ENCODE data around the gene PGS1. TPM values are rescaled to one million over a fixed set of nuclear protein-coding genes. Genes with fewer than 3 reads are reported as not detected.

Gene PGS1
- total RNA-seq, 2 experiments from 2014 or later: 73.3 to 75.0 TPM

DNA sequence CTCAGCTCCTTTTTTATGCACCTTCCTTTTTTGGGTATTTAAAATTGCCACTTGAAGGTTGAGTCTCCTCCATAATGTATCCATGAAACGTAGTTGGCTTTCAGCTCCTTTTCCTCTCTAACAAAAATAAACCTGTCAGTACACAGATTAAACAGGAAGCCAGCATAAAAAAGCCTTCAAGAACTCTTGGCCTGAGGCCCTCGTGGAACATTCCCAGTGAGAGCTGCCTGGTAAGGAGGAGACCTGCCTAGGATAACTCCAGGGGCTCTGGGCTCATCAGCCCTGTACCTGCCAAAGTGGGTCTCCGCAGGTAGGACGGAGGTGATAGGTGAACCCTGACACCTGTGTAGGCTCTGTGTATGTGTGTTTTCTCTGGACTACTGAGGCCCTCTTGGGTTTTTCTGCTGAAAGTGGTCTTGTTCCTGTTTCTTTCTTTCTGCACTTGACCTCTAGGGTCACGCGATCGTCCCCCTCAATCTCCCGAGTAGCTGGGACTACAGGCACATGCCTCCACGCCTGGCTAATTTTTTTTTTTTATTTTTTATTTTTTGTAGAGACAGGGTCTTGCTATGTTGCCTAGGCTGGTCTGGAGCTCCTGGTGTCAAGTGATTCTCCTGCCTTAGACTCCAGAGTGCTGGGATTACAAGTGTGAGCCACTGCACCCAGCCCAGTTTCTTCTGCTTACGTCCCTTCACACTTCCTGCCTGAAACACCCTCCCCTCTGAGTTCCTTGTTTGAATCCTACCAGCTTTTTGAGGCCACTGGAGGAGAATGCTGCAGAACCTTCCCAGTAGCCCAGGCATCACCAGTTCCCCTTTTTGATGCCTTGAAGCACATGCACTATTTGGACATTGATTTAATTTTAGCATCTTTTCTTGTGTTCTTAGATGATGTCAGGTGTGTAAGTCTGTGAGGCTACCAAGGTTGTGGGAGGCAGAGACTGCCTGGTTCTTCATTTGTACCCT lies 9.8 kb downstream of the PGS1 start:
- Mint-ChIP-seq H3K36me3 (ENCODE audit: low read depth) (peaks cover 55% of the 10 kb centered on the region), H3K27me3 (no peaks in the 10 kb centered on the region), H3K9me3 (ENCODE audit: low read depth) (no peaks in the 10 kb centered on the region), H3K4me1 (peaks cover 88% of the 10 kb centered on the region), H3K27ac (peak overlapping the region; percentile 98), H3K4me3 (peak overlapping the region; percentile 66)
- DNase-seq: peak; percentile 24
- ChIA-PET CTCF (interaction anchor here (0.6 to 1.4 kb wide), 7 partner anchors 20 to 132 kb away, joined by 3 to 10 read pairs (median 3); no protein-coding TSS in a partner anchor), POLR2A (interaction anchor here (1.3 kb wide), 1 partner anchor 16 kb away, joined by 3 read pairs; no protein-coding TSS in a partner anchor)
- intact Hi-C loops (cut with DNase I, micrococcal nuclease): no loop called here
- ATAC-seq: no peak

DNA sequence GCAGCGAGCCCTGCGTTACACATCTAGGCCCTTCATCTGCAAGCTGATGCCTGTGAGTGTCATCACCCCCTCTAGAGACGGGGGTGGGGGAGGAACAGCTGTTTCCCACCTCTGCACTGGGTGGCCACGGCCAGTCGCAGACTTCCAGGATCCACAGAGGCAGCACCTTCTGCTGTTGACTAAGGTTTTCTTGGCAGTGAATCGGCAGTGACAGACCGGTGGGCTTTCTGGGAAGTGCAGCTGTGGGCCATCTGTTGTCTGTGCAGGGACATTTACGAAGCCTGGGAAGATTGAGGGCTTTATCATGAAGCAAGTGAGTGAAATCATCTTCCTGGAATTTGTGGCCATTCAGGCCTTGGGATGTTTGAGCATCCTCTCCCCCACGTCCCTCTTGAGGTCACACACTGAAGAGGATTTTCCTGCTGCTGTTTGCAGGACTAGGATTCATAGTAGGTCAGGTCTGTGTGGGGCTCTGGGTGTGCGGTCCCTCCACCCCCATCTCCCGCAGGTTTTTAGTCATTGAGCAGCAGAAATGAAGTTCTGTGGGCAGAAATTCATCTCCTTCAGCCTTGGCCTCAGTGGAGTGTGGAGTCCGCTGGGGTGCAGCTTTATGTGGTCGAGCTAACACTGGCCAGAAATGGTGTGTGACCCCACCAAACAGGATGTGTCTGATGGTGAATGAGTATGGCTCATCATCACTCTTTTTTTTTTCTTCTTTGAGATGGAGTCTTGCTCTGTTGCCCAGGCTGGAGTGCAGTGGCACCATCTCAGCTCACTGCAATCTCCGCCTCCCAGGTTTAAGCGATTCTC lies 12.0 kb downstream of the PGS1 start:
- ChIA-PET POLR2A (interaction anchor here (0.6 to 1.2 kb wide), 2 partner anchors 11 to 432 kb away, joined by 3 to 4 read pairs; no protein-coding TSS in a partner anchor), CTCF (interaction anchor here (0.6 to 1.6 kb wide), 11 partner anchors 11 to 343 kb away, joined by 3 to 6 read pairs (median 3); no protein-coding TSS in a partner anchor)
- intact Hi-C loops (cut with DNase I, micrococcal nuclease): no loop called here
- H3K9me3 Mint-ChIP-seq (ENCODE audit: low read depth): no peaks in the 10 kb centered on the region
- ATAC-seq (no peak), DNase-seq (peak; percentile 24)
- H3K27me3 Mint-ChIP-seq: no peaks in the 10 kb centered on the region
- peak overlapping the region; percentile 64 for H3K27ac Mint-ChIP-seq
- no peak overlapping the region for H3K4me3 Mint-ChIP-seq
- H3K4me1 Mint-ChIP-seq: peaks cover 75% of the 10 kb centered on the region
- peaks cover 56% of the 10 kb centered on the region for H3K36me3 Mint-ChIP-seq (ENCODE audit: low read depth)

DNA sequence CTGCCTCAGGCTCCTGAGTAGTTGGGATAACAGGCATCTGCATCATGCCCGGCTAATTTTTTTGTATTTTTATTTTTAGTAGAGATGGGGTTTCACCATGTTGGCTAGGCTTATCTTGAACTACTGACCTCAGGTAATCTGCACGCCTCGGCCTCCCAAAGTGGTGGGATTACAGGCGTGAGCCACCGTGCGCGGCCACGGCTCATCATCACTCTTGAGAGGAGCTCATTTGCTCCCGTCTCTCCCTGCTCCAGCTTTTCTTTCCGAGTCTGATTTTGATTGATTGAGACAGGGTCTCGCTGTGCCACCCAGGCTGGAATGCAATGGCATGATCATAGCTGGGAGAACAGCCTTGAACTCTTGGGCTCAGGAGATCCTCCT lies 12.6 kb downstream of the PGS1 start:
- no peak overlapping the region for H3K4me3 Mint-ChIP-seq
- intact Hi-C loops (cut with DNase I, micrococcal nuclease): no loop called here
- peak overlapping the region; percentile 73 for H3K27ac Mint-ChIP-seq
- peaks cover 56% of the 10 kb centered on the region for H3K36me3 Mint-ChIP-seq (ENCODE audit: low read depth)
- no peaks in the 10 kb centered on the region for H3K9me3 Mint-ChIP-seq (ENCODE audit: low read depth)
- ChIA-PET CTCF (interaction anchor here (0.9 to 2.5 kb wide), 8 partner anchors 10 to 102 kb away, joined by 3 to 8 read pairs (median 4); no protein-coding TSS in a partner anchor), POLR2A (interaction anchor here (0.6 to 1.2 kb wide), 3 partner anchors 12 to 433 kb away, joined by 3 to 4 read pairs (median 3); no protein-coding TSS in a partner anchor)
- ATAC-seq (no peak), DNase-seq (no peak)
- H3K27me3 Mint-ChIP-seq: no peaks in the 10 kb centered on the region
- H3K4me1 Mint-ChIP-seq: peaks cover 69% of the 10 kb centered on the region

DNA sequence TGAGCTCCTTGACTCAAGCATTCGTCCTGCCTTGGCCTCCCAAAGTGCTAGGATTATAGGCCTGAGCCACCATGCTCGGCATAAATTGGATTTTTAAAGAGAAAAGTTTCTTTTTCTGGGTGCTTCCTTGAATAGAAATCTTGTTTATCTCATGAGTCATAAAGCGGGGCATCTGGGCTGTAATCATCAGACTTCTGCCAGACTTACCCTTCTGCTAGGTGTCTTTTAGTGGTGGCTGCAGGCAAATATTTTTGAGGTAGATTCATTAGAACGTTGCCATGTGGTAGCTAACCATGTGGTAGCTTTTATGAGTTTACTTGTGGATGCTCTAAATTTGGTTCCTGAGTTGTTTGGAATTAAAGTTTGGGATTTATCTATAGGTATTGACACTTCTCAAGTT lies 13.4 kb downstream of the PGS1 start:
- ATAC-seq (no peak), DNase-seq (no peak)
- Mint-ChIP-seq H3K9me3 (ENCODE audit: low read depth) (no peaks in the 10 kb centered on the region), H3K4me3 (no peak overlapping the region), H3K27ac (peak overlapping the region; percentile 73), H3K4me1 (peaks cover 61% of the 10 kb centered on the region), H3K36me3 (ENCODE audit: low read depth) (peaks cover 59% of the 10 kb centered on the region), H3K27me3 (no peaks in the 10 kb centered on the region)
- CTCF ChIA-PET: interaction anchor here (0.8 to 2.5 kb wide), 8 partner anchors 10 to 101 kb away, joined by 3 to 8 read pairs (median 4); no protein-coding TSS in a partner anchor
- POLR2A ChIA-PET: interaction anchor here (0.6 to 0.8 kb wide), 2 partner anchors 169 to 219 kb away, joined by 3 read pairs; no protein-coding TSS in a partner anchor
- intact Hi-C loops (cut with DNase I, micrococcal nuclease): no loop called here

DNA sequence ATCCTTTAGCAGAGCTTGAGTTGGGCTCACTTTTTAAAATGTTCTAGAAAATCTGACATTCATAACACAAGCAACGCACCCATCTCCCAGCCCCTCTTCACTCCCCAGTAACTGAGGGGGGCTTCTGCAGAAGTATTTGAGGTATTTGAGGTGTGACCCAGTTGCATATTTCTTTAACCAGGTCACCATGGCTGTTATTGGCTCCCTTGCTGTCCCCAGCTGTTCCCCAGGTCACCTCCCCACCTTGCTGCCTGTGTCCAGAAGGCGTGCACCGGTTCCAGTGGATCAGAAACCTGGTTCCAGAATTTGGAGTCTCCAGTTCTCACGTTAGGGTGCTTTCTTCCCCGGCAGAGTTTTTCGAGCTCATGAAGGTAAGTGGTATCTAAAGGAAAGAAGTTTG lies 13.8 kb downstream of the PGS1 start:
- Mint-ChIP-seq H3K36me3 (ENCODE audit: low read depth) (peaks cover 63% of the 10 kb centered on the region), H3K9me3 (ENCODE audit: low read depth) (no peaks in the 10 kb centered on the region), H3K4me3 (no peak overlapping the region), H3K4me1 (peaks cover 59% of the 10 kb centered on the region), H3K27ac (peak overlapping the region; percentile 73), H3K27me3 (no peaks in the 10 kb centered on the region)
- ATAC-seq (no peak), DNase-seq (no peak)
- CTCF ChIA-PET: interaction anchor here (0.5 to 2.5 kb wide), 9 partner anchors 9 to 101 kb away, joined by 3 to 8 read pairs (median 3); no protein-coding TSS in a partner anchor
- POLR2A ChIA-PET: interaction anchor here (0.6 kb wide), 1 partner anchor 220 kb away, joined by 3 read pairs; no protein-coding TSS in a partner anchor
- intact Hi-C loops (cut with DNase I, micrococcal nuclease): no loop called here

DNA sequence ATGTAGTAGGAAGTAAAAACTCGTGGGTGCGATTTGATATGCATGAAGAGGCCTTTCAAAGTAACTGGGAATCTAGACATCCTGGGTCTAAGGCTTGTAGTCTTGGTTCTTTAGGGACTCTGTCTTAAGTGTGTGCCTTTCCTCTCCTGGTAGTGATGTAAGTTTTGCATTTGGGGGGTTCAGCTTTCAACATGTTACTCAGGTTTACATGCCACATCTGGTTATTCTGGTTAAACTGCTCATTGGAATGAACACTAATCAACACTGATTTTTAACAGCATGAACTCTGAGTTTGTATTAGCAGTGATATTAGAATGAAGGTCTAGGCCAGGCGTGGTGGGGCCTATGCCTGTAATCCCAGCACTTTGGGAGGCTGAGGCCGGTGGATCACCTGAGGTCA lies 15.1 kb downstream of the PGS1 start:
- intact Hi-C loops (cut with DNase I, micrococcal nuclease): no loop called here
- H3K27ac Mint-ChIP-seq: peak overlapping the region; percentile 67
- DNase-seq: no peak
- ChIA-PET CTCF (interaction anchor here (2.5 kb wide), 1 partner anchor 12 kb away, joined by 8 read pairs; no protein-coding TSS in a partner anchor), POLR2A (no interaction called here)
- no peak overlapping the region for H3K4me3 Mint-ChIP-seq
- H3K36me3 Mint-ChIP-seq (ENCODE audit: low read depth): peaks cover 65% of the 10 kb centered on the region
- ATAC-seq: no peak
- H3K4me1 Mint-ChIP-seq: peaks cover 49% of the 10 kb centered on the region
- no peaks in the 10 kb centered on the region for H3K9me3 Mint-ChIP-seq (ENCODE audit: low read depth)
- no peaks in the 10 kb centered on the region for H3K27me3 Mint-ChIP-seq

DNA sequence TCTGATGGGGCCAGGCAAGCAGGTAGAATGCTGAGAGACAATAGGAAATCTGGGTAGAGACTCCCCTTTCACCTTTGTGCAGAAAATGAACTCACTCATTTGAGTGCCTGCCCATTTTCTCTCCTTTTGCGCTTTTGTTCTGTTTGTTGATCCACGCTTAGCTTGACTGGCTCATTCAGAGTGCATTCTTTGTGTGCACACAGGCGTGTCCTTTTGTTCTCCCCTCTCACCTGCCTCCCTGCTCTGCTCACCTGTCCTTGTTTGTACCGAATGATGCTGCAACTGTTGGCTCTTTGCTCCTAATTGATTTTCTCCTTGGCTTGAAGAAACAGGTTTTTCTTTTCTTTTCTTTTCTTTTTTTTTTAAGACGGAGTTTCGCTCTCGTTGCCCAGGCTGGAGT lies 15.8 kb downstream of the PGS1 start:
- Mint-ChIP-seq H3K4me3 (no peak overlapping the region), H3K27ac (no peak overlapping the region), H3K36me3 (ENCODE audit: low read depth) (peaks cover 69% of the 10 kb centered on the region), H3K4me1 (peaks cover 42% of the 10 kb centered on the region), H3K27me3 (no peaks in the 10 kb centered on the region), H3K9me3 (ENCODE audit: low read depth) (no peaks in the 10 kb centered on the region)
- intact Hi-C loops (cut with DNase I, micrococcal nuclease): no loop called here
- CTCF ChIA-PET: no interaction called here
- POLR2A ChIA-PET: no interaction called here
- ATAC-seq: no peak
- no peak for DNase-seq

DNA sequence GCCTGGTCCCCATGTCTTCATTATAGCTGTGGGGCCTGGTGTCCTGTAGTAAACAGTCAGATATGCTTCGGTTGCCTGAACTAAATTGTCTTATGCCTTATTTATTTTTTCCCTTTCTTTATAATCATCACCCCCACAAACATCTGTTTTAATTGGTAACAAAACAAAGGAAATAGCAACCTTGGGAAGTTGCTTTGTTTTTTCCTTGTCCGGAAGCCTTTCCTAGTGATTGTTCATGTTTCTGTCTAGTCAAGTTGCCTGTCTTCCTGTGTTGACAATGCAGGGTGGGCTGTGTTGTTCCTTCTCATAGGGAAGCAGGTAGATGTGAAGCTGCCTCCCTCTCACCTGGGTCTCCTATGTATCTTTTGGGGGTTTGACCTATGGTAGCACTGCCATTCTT lies 16.7 kb downstream of the PGS1 start:
- no peaks in the 10 kb centered on the region for H3K9me3 Mint-ChIP-seq (ENCODE audit: low read depth)
- peaks cover 76% of the 10 kb centered on the region for H3K36me3 Mint-ChIP-seq (ENCODE audit: low read depth)
- POLR2A ChIA-PET: no interaction called here

DNA sequence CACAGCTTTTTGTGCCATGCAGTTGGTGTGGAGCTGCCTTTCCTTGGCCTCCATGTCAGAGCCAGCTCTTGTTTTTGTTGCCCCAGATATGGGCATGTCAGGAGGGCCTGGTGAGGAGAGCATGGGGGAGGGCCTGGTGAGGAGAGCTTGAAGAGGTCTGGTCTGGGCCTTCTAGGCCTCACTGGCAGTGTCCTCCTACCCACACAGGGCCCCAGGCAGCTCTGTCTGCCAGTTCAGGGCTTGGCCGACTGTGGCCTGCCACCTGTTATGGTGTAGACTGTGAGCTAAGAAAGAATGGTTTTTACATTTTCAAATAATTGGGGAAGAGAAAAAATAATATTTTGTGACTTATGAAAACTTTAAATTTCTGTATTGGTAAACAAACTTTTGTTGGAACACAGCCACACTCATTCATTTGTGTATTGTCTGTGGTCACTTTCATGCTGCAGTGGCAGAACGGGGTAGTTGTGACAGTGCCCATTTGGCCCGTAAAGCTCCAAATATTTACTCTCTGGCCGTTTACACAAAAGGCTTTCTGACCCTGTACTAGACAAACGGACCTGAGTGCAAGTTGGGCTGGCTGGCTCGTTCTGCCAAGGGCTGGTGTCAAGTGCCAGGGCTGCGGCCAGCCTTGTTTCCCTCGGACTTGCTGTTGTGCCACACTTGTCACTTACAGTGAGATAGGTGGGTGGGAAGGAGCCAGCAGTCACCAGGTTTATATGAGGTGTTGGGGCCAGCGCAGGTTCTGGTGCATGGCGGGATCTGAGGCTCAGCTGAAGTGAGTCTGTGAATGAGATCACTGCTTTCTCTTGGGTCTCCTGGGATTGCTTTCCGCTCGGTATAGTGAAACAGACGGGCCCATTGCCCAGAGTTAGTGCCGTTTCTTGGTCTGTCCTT lies 18.2 kb downstream of the PGS1 start:
- no peak overlapping the region for H3K27ac Mint-ChIP-seq
- intact Hi-C loops (cut with DNase I, micrococcal nuclease): no loop called here
- no peaks in the 10 kb centered on the region for H3K9me3 Mint-ChIP-seq (ENCODE audit: low read depth)
- H3K36me3 Mint-ChIP-seq (ENCODE audit: low read depth): peaks cover 79% of the 10 kb centered on the region
- no peak for ATAC-seq
- no peaks in the 10 kb centered on the region for H3K27me3 Mint-ChIP-seq
- ChIA-PET POLR2A (no interaction called here), CTCF (interaction anchor here (0.5 to 1.3 kb wide), 4 partner anchors 14 to 35 kb away, joined by 3 to 6 read pairs (median 4); no protein-coding TSS in a partner anchor)
- DNase-seq: no peak
- peaks cover 19% of the 10 kb centered on the region for H3K4me1 Mint-ChIP-seq
- H3K4me3 Mint-ChIP-seq: no peak overlapping the region

More for the DNA sequence above, 16.7 kb downstream of the PGS1 start:
- intact Hi-C loops (cut with DNase I, micrococcal nuclease): no loop called here
- no peaks in the 10 kb centered on the region for H3K27me3 Mint-ChIP-seq
- DNase-seq (no peak), ATAC-seq (no peak)
- no peak overlapping the region for H3K4me3 Mint-ChIP-seq
- H3K27ac Mint-ChIP-seq: no peak overlapping the region
- peaks cover 34% of the 10 kb centered on the region for H3K4me1 Mint-ChIP-seq
- CTCF ChIA-PET: interaction anchor here (0.7 to 1.3 kb wide), 3 partner anchors 15 to 31 kb away, joined by 4 to 6 read pairs (median 4); no protein-coding TSS in a partner anchor

DNA sequence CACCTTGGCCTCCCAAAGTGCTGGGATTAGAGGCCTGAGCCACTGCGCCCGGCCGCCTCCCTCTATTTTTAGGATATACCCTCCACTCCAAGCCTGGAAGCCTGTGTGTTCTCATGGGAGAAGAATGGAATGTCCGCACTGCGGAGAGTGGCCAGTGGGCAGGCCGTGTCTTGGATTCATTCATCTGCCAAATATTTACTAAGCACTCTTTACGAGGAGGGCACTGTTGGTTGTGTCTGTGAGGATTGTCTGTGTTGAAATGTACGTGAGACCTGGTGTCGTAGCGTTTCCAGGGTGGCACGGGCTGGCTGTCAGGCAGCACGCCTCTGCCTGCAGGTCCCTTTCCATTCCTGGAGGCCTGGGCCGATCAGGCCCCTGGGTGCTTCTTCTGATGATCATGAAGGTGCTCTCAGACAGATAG lies 19.2 kb downstream of the PGS1 start:
- intact Hi-C loops (cut with DNase I, micrococcal nuclease): no loop called here
- no peak overlapping the region for H3K27ac Mint-ChIP-seq
- DNase-seq (no peak), ATAC-seq (no peak)
- POLR2A ChIA-PET: no interaction called here
- H3K36me3 Mint-ChIP-seq (ENCODE audit: low read depth): peaks cover 77% of the 10 kb centered on the region
- CTCF ChIA-PET: interaction anchor here (1.1 kb wide), 1 partner anchor 37 kb away, joined by 3 read pairs; no protein-coding TSS in a partner anchor
- peaks cover 10% of the 10 kb centered on the region for H3K4me1 Mint-ChIP-seq
- H3K27me3 Mint-ChIP-seq: no peaks in the 10 kb centered on the region
- H3K9me3 Mint-ChIP-seq (ENCODE audit: low read depth): no peaks in the 10 kb centered on the region
- H3K4me3 Mint-ChIP-seq: no peak overlapping the region
